GF-D8 (cell line): Measurements from ENCODE around the gene TMPRSS13.

ENCODE experiments used
- DNase-seq: peaks from one replicate; lab custom pipeline; 2025; lab: John Stamatoyannopoulos, UW

TMPRSS13 gene

DNA sequence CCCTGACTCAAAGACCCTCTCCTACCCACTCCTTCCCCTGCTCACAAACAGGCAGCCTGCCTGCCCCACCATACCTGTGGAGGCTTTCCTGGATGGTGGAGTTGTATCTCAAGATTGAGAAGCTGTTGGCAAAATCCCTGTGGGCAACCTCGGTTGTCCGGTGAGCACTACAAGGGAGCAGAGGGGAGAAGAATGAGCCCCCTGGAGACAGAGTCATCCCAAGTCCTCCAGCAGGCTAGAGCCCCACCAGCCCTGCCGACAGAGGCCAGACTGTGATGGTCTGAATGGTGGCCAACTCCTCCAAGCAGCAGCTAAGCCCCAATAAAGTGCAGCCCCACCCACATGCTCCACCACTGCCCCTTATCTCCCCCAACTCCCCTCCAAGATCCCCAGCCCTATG lies 17.5 kb downstream of the TMPRSS13 start:
- no peak for DNase-seq

GRCh38 chr11:117910941-117911655 lies 18.1 kb downstream of the TMPRSS13 start:
- DNase-seq, result no peak

- no peak for DNase-seq
These were observed 18.7 kb downstream of the TMPRSS13 start for GRCh38 chr11:117910525-117910924.

GRCh38 chr11:117909611-117910382 lies 19.4 kb downstream of the TMPRSS13 start:
- no peak for DNase-seq

DNA sequence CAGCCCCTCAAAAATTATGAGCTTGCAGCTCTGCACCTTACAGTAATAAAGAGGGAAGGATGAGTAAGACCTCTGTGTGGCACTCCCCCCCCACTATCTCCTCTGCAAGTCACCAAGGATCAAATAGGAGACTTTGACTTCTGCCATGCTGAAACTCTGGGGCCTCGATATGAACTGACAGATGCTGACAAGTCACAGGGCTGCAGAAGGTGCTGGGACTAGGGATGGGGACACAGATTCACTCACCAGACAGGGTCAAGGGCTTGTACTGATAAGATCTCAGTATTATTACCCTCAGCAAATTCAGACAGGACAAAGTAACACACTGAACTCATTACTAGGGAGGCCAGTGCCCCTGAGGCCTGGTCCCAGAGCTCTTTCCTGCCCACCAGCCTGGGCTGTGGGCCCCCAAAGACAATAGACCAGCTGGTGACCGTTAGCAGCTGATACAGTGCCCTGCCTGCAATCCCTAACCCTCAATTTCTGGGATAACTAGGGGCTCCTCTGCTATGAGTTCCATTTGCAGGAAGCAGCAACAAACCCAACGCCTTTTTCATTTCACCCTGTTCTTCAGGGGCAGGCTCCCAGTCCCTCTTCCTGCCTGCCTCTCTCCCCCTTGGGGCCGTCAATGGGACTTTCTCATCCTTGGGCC lies 20.1 kb downstream of the TMPRSS13 start:
- no peak for DNase-seq

DNA sequence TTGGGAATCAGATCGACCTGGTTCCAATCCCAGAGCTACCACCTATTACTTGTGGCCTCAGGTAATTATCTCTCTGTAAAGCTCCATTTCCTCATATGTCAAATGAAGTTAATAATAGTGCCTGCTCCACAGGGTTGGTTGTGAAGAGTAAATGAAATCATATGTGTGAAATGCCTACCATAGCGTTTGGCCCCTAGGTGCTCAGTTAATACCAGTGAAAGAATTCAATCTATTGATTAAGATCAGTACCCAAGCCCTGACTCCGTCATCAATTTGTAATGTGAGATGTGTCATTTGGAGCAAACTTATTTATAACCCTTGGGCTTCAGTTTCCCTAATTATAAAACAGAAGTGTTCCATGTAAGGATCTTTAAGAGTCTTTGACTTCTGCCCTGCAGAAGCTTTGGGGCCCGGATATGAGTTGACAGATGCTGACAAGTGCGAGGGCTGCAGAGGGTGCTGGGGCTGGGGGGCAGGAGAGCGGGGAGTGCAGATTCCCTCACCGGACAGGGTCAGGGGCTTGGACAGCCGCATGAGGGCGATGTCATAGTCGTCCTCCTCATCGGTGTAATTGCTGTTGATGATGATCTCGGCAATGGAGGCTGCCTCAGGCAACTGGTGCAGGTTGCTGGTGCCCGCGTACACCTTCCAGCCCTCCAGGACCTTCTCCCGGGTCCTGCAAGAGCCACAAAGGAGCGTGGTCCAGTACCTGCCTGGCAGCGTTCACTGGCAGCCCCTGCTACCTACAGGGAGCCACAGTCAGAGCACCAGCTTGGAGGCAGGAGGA lies 20.9 kb downstream of the TMPRSS13 start:
- DNase-seq, result no peak

GRCh38 chr11:117907276-117908108 lies 21.7 kb downstream of the TMPRSS13 start:
- DNase-seq, result no peak

DNA sequence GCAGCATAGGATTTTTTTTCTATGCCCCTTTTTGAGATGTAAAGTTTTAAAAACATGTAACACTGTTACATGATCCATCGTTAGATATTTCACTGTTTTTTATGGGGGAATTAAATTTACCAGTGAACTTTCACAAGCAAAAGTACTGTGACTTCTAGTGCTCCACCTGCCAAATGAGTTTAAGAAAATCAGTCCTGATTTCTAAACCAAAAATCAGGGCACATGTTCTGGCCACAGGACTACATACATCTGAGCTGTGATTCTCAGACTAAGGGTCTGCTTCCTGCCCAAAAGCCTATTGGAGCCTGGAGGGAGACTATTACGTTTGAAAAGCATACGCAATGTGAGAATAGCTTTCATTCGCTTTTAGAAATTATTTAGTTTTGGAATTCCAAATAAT lies 22.5 kb downstream of the TMPRSS13 start:
- no peak for DNase-seq

GRCh38 chr11:117906126-117906525 lies 23.1 kb downstream of the TMPRSS13 start:
- no peak for DNase-seq

GRCh38 chr11:117905524-117905923 lies 23.7 kb downstream of the TMPRSS13 start:
- DNase-seq, result no peak

- DNase-seq, result no peak
These were observed 25.5 kb downstream of the TMPRSS13 start for GRCh38 chr11:117903505-117904382.

DNA sequence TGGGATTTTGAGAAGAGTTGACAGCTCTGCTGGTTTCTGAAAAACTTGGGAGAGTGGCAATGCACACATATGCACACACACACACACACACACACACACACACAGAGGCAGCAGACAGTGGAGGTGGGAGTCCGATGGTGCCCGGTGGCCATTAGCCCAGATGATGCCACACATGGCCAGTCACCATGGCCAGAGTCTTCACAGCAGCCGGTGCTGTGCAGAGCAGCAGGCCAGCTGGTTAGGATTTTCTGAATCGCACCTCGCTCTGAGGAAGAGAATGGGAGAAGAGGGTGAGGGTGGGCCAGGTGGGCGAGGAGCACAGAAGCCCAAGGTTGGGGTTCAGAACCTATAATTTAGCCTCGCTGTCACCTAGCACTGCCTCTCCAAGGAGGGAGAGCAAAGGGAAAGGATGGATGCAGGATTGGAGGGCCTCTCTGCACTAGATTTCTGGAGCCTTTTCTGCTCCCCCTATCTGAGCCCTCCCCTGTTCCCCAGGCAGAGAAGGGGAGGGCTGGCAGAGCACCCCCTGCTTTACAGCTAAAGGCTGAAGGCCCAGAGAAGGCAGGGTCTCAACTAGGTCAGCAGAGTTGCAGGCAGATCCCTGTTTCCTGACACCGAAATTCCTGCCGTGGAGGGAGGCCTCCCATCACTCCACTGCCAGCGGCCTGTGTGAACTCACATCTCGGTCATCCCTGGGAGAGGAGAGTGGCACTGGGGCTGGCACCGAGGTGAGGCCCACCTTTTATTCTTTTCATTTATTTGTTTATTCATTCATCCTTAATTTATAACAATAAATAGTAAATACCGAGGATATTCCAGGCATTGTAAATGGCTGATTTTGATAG lies 27.0 kb downstream of the TMPRSS13 start:
- DNase-seq, result no peak

- DNase-seq, result no peak
These were observed 27.6 kb downstream of the TMPRSS13 start for GRCh38 chr11:117901601-117902000.

DNA sequence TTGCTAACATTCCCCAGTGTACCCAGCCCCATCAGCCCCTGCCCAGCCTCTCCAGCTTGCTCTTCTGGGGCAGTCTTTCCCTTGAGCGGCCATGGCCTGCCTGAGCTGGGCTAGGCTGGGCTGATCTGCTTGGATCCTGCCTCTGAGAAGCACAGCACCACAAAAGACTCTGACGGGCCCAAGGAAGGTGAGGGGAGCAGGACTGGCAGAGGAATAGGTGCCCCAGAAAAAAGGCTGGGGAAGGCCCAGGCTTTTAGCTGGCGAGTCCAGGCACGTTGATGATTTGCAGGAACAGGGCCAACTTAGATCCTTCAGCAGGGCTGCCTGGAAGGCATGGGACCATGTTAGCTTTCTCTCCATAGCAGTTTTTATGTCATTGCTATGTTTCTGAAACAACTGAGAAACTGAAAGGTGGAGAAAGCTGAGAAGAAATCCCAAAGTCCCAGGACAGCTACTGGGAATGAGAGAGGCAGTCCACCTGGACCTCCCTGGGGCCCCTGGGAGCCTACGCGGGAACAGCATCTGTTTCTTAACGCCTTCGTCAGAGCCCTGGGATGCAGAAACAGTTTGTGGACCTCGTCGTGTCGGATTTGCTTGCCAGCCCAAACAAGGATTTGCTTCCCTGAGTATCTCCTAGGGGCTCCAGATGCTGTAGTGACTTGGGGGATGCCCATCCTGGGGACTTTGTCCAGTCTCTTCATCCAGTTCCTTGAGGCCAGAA lies 28.3 kb downstream of the TMPRSS13 start:
- no peak for DNase-seq

- DNase-seq, result no peak
These were observed 29.0 kb downstream of the TMPRSS13 start for GRCh38 chr11:117900121-117900648.

DNA sequence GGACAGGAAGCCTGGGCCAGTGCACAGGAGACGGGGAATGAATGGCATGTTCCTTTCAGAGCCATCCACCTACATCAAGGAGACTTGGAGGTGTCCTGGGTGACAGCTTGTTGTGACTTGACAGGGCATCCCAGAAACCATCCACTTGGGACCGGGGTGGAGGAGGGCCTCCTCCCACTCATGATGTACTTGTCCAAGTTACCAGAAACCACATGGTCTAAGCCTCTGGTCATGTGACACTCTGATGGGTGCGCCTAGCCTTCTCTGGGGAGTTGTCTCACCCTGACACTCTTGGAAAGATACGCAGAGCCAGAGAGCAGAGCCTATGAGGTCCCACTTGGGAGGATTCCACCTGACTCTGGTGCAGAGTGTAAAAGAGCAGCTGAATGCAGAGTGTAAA lies 31.1 kb downstream of the TMPRSS13 start:
- DNase-seq, result no peak

DNA sequence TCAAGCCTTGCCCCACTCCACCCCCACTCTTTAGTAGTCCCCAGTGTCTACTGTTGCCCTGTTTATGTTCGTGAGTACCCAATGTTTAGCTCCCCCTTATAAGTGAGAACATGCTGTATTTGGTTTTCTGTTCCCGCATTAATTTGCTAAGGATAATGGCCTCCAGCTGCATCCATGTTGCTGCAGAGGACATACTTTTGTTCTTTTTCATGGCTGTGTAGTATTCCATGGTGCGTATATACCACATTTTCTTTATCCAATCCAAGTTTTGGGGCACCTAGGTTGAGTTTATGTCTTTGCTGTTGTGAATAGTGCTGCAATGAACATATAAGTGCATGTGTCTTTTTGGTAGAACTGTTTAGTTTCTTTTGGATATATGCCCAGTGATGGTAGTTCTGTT lies 36.6 kb downstream of the TMPRSS13 start:
- DNase-seq, result no peak

DNA sequence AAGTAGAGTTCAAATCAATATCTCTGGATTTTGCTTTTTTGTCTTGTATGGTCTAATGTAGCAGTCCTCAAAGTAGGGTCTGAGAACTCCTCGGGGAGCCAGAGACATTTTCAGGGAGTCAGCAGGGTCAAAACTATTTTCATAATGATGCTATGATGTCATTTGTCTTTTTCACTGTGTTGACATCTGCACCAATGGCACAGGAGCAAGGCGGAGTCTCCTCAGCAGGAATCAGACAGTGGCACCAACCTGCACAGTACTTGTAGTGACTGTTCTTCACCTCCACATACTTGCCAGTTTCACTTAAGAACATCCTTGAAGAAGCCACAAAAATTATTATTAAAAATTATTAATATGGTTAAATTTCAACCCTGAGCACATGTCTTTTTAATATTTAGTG lies 37.8 kb downstream of the TMPRSS13 start:
- DNase-seq, result no peak
